ENCODE measurements around the gene LPO.

The LPO gene

DNA sequence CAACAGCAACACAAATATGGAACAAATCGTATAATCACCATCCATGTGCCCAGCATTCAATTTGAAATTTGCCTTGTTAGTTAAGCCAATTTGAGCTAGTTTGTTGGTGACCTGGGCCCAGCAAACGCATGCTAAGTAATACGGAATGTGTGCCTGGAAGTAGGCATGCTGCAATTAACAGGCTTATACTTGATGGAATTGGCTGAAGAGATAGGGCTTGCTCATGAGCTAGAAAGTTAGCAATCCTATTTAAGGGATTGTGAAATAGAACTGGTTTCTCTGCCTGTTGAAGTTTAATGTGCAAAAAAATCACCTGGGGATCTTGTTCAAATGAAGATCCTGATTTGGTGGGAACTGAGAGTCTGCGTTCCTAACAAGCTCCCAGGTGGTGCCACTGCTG is 8.5 kb upstream of the LPO start:
- no peak for FAIRE-seq

DNA sequence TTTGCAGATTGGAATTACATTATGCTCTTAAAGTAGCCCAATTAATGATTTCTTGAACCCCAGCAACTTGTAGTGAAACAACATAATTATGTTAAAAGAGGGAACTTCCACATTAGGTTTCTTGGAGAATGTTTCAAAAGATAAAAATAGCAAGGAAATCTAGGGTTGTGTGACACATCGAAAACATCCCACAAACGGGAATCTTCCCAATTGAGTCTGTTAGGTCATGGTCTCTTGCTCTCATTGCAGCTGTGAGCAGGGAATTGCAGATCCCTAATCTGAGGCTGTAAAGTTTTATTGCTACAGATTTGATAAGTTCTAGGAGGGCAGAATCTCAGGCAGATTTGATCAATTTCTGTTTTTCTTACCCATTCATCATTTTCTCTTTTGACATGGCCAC is 6.7 kb upstream of the LPO start:
- no peak for FAIRE-seq

DNA sequence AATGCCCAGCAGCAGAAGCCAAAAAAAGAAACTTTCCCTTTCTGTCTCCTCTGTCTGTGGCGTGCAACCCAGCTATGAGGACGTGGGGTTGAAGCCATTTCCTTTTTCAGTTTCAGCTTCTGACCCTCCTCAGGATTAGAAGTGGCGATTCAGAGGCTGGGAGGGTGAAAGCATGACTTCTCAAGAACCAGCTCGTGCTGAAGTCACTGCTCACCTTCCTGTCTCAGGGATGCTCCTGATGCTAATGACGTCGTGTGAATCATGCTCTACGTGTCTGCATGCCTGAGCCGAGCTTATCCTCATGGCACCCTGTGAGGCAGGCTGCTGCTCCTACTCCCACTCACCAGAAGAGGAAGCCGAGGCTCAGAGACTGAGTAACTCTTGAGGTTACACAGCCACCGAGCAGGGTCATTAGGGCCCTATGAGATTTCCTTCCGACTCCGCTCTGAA is 5.7 kb upstream of the LPO start:
- FAIRE-seq = no peak

DNA sequence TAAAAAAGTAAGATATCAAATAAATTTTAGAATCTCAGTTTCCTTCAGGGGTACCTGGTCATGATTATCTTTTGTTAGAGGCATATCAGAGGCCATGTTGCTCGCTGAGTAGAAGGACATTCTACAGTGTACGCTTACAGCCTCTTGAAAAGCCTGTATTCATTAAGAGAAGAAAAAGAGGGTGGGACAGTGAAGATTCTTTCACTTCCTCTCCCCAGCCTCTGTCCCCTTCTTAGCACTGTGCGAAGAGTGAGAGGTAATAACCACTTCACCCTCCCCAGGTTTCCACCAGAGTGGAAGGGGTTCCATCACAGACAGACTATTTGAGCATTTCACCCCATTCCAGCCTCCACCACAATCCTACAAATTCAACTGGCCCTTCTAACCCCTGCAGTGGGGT is 4.8 kb upstream of the LPO start:
- no peak for FAIRE-seq

DNA sequence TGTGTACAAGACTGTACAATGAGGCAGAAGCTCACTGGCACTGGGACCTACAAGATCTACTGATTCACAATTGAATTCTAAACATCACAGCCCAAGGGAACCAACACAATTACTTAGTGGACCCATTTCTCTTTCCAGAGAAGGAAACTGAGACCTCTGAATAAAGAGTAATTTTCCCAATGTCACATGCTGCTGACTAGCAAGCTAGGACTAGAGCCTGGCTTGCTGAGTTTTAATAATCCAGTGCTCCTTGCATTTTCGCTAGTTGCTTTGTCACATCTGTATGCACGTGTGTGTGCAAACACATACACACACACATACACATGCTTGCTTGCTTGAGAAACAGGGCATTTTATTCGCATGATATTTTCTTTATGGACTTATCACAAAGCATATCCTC is 3.9 kb upstream of the LPO start:
- no peak for FAIRE-seq

DNA sequence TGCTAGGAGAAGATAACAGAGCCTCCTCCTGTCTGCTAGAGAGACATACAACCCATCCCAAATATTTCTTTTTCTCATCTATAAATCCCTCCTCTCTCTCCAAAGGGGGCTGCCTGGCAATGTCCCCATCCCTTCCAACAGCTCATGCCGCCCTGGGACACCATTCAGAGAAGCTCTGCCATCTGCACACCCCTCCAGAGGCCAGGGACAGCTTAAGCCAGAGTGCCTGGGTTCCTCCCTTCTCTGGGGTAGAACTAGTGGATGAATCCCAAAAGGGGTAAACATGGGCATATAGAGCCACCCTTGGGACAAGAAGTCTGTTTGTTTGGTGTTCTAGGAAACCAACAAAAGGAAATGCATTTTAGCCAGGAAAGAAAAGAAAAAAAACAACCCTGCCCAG is 2.6 kb upstream of the LPO start:
- FAIRE-seq = no peak

DNA sequence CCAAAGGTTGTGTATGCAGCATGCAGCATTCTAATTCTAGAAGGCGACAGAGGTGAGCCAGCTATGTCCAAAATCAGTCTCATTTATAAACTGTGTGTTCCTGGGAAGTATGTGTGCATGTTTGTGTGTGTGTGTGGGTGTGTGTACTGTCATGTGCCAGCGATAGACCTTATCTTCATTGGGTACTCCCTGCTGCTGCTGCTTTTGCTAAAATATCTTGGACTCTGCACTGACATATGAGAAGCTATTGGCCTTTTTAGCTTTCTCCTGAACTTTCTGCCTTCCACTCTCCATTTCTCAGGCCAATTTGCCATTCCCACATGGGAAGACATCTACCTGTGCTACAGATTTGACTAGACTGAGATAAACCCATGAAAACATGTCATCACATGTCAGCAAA is 2.0 kb upstream of the LPO start:
- FAIRE-seq = no peak

DNA sequence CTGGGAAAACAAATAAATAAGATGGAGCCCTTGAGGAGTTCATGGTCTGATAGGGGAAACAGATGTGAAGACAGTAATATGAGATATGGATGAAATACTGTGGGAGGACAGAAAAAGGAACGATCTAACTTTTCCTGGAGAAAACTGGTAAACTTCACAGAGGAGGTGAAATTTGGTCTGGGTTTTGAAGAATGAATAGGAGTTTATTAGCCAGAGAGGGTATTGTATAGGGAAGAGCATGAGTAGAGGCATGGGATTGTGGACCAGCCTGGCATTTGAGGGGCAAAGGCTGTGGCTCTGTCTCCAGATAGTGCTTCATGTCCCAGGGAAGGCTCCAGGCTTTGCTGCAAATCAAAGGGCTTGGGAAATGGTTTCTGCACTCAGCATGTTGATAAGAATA is 1.6 kb downstream of the LPO start:
- no peak for FAIRE-seq

DNA sequence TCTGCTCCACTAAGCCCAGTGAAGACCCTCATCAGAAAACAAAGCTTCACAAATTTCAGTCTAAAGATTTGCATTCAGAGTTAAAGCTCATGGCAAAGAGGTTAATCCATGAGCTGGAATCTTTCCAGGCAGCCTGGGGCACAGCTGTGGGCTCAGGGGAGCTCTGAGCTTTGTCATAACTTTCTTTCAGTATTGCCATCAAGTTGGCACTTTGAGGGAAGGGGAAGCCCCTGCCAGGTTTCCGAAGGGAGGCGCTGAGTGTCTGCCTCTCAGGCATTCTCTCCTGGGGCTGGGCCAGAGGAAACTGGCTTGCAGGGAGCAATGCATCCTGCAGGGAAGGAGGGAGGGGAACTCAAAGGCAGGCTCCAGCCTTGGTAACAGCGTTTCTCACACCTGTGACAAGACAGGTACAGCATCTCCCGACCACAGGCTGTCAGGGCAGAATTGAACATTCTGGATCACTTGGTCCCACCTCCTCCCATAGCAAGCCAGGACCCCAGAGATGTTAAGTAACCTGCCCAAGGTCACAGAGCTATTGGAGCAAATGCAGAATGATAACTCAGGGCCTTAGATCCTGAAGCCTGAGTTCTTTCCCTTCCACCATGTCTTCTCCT is 3.9 kb downstream of the LPO start:
- no peak for FAIRE-seq

DNA sequence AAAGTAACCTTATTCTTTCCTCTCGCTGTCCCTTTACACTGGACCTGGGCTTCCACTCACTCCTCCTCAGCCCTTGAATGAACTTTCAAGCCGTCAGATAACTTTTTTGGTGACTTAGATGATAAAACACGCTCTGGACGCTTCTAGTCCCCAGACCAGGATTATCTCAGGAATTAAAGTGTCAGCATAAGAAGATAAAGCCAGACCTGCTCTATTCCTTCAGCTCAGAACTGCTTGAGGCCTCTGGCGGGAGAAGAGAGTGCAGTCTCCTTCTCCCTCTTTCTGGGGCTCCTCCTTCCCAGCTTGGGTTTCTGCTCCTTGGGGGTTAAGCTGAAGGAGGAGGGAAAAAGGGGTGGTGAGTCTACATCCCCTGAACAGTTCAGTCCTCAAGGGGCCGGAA is 6.6 kb downstream of the LPO start:
- no peak for FAIRE-seq

DNA sequence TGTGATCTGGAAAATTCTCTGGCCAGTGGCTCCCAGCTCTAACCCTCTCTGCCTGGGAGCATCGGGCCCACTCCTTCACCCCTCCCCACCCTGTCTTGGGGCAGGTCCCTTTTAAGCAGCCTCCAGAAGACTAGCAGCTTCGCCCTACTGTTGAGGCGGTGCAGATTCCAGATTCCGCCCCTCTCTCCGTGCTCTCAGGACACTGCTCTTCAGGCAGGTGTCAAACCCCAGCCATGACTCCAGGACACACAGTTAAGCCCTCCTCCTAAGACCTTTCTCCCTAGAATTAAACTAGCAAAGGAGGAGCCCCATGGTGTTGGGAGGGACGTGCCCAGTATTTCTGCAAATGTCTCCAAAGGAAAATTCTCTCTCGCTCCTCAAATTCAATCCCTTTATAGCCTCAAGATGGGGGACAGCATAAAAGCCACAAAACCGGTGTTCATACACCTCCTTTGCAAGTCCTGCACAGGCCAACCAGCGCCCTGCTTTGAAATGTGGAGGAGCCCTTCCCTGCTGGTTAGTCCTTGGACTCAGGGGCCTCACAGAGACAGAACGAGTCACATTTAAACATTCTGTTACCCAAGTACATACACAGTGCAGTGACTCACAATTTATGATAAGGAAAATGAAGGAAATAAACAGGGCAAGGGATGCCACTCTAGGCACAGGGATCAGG is 7.2 kb downstream of the LPO start:
- no peak for FAIRE-seq

DNA sequence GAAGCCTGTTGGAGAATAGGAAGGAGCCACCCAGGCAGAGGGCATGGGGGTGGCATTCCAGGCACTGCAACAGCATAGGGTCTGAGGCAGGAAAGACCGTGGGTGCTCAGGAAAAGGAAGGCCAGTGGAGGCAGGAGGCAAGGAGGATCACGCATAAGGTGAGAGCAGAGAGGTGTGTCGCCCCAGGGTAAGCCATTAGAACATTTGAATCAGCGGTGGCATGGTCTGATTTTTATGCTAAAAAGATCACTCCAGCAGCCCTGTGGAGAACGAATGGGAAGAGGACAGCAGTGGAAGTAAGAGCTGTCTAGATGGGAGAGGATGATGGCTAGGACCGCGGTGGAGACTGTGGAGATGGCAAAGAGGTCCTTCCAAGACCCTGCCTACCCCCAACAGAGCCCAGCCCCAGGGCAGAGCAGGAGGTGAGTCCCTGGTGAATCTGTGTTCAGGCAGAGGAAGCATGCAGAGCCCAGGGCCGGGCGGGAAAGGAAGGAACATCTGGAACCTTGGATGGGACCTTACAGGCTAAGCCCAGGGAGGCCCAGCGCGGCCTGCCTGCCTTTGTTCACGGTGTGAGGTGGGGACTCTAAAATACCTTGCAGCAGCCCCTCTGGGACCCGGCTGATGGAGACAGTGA is 7.8 kb downstream of the LPO start:
- FAIRE-seq = no peak

DNA sequence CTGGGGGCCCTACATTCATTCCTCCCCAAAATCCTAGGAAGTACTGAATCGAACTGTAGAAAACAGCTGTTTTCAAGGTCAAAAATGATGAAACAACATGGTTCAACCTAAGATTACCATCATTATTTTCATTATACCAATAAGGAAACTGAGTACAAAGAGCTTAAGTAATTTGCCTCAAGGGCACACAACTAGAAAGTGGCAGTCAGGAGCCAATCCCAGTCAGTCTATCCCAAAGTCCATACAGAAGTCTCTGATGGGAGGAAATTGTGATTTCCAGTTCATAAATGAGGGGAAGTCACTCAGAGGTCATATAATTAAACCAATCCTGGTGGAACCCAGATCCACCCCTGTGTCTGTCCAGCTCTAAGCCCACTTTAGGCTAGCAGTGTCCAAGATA is 8.4 kb downstream of the LPO start:
- no peak for FAIRE-seq

DNA sequence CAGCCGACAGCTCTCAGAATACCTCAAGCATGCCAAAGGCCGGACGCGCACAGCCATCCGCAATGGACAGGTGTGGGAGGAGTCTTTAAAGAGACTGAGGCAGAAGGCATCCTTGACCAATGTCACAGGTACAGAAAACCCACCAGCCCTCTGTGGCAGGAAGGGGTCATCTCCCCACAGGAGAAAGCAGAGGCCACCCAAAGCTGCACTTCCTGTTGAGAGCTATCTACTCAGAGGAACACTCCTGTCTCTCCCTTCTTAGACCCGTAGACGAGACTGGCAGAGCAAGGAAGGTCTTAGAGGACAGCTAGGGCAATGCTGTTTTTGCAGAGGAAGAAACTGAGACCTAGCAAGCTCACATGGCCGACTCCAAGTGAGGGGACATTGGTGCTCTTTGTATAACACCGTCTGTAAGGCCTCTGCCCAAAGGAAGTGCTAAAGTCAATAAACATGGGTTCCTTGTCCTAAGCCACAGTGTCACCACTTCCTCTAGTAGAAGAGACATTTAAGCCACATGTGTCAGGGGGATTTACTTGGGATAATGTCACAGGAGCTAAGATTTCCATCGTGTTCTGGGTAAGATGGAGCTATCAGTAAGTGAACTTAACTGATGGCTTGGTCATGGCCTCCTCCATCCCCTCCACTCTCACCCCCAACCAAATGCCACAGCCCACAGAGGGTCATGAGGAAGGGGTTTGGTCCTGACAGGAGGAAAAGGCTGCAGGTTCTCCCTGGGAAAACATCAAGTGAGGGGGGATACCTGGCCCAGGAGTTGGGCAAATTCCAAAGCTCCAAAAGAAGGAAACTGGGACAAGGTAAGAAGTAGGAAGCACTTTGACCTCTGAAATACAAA is 9.4 kb downstream of the LPO start:
- no peak for FAIRE-seq

DNA sequence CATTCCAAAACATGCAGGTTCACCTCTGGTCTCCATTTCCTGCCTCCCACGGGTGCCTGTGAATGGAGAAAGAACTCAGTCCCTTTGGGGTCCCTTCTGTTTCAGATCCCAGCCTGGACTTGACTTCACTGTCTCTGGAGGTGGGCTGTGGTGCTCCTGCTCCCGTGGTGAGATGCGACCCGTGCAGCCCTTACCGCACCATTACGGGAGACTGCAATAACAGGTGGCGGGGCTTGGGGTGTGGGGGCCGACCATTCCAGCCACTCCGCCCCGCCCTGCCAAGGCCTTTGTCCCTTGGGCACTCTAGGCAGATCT is 10.5 kb downstream of the LPO start:
- no peak for FAIRE-seq

DNA sequence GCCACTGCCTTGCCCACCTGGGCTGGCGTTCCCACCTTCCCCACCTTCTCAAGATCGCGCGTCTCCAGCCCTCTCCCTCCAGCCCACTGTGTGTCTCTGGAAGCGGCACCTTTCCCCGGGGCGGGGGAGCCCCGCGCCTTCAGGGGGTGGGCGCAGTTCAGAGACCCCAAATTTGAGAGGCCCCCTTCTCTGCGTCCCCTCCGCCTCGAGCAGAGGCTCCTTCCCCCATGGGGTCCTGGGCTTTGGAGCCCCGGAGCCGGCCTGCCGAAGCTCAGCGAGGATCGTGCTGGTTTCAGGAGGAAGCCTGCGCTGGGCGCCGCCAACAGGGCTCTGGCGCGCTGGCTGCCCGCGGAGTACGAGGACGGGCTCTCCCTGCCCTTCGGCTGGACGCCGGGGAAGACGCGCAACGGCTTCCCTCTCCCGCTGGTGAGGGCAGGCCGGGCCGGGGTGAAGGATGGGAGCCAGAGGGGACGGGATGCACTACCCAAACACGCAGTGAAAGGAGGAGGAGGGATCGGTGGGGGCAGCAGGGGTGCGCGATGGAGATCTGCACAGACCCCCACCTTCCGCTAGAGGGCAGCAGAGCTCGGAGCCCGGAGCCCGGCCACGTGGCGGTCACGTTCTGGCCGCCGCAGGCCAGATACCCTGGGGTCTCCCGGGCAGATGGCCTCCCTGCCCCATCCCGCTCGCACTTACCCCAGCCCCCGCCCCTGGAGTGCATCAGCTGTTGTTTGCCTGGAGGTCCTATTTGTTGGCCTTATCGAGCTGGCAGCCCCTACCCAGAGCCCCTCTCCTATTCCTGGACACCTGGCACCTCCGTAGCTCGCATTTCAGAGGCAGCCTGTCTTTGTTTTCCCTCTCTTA is 11.1 kb downstream of the LPO start:
- no peak for FAIRE-seq

DNA sequence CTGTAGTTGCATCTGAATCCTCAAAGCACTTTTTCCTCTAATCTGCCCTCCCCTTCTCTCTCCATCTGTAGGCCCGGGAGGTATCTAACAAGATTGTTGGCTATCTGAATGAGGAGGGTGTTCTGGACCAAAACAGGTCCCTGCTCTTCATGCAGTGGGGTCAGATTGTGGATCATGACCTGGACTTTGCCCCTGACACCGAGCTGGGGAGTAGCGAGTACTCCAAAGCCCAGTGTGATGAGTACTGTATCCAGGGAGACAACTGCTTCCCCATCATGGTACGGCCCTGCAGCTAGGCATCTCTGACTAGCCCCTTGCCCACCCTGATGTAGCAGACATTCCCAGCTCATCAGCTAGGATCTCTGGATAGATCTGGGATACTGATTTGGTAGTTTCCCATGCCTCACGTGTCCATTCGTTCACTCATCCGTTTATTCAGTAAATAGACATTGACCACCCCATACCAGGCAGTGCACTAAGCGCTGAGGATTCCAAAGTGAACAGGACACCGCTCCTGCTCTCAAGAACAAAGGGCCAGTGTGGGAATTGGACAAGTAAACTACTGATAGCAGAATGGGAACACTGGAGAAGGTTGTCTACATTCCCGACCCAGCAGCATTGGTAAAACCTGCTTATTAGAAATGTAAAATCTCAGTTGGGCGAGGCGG is 12.1 kb downstream of the LPO start:
- FAIRE-seq = no peak

DNA sequence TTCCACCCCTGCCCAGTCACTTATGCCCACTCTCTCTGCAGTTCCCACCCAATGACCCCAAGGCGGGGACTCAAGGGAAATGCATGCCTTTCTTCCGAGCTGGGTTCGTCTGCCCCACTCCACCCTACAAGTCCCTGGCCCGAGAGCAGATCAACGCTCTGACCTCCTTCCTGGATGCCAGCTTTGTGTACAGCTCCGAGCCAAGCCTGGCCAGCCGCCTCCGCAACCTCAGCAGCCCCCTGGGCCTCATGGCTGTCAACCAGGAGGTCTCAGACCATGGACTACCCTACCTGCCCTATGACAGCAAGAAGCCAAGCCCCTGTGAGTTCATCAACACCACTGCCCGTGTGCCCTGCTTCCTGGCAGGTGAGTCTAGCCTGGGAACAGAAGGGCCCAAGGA is 13.8 kb downstream of the LPO start:
- FAIRE-seq = no peak

DNA sequence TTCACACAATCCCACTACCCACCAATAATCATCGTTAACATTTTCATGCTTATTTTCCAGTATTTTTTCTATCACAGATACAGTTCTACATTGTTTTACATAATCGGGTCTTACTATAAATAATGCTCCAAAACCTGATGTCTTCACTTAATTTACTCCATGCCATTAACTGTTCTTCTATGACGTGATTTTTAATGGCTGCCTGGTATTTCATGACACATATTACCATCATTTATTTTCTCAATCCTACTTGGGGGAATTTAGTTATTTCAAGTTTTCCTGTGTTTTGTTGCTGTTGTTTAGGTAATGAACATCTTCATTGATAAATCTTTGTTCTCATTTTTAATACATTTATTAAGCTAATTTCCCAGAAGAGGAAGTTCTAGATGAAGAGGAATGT is 14.7 kb downstream of the LPO start:
- no peak for FAIRE-seq

DNA sequence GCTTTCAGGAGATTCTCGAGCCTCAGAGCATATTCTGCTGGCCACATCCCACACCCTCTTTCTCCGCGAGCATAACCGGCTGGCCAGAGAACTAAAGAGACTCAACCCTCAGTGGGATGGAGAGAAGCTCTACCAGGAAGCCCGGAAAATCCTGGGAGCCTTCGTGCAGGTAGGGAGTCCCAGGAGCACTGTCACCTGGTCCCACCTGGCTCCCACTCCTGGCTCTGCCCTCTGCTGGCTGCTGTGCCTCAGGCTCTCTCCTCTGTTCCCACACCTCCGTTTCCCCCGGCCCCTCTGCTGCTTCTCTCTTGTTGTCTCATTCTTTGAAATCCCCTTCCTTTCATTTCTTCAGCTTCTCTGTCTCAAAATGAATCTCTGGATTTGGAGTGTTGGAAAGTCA is 16.4 kb downstream of the LPO start:
- FAIRE-seq = no peak

DNA sequence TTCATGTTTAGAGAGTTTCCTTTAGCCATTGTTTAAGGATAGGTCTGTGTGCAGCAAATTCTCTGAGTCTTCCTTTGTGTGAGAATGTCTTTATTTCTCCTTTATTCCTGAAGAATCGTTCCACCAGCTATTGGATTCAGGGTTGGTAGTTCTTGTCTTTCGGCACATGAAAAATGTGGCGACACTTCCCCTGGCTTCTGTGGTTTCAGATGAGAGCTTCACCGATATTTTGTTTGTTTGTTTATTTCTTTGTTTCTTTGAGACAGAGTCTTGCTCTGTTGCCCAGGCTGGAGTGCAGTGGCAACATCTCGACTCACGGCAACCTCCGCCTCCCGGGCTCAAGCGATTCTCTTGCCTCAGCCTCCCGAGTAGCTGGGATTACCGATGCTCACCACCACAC is 23.8 kb downstream of the LPO start:
- no peak for FAIRE-seq

DNA sequence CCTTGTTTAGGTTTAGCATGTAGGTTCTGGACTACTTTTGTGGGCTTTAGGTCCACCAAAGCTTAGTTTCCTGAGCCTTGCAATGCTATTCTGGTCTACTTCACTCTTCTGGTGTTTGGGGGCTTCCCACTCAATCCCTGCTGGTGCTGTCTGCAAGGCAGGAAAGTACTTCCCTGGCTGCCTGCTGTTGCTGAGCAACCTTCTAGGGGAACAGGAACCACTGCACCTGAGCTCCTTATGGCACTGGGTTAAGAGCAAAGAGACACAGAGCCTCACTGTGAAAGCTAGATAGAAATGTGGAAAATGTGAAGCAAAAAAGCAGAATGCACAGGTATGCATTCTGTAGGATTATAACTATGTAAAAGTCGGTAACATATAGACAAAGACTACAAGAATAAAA is 25.4 kb downstream of the LPO start:
- FAIRE-seq = peak; percentile 88
